ENCODE results near the gene LAMA2. TPM values are rescaled to one million over a fixed set of nuclear protein-coding genes. Genes with fewer than 3 reads are reported as not detected.
"Not testable (repeated sequence)": the region's sequence is repeated elsewhere in the genome, so short reads cannot be mapped to it uniquely, and the experiment has no call there.

LAMA2 gene
- total RNA-seq, 4 donors from 2014 or later = 1.7 to 112 (median 19.6) TPM

- no peaks in the 10 kb centered on the region for H3K9me3 ChIP-seq
- no peaks in the 10 kb centered on the region for H3K36me3 ChIP-seq
- no peak for TF ChIP-seq POLR2A (IDR thresholded peaks at IDR 0.05)
- no peak for TF ChIP-seq CTCF (IDR thresholded peaks at IDR 0.05)
- no peaks in the 10 kb centered on the region for H3K4me1 ChIP-seq
- DNase-seq = no peak
- no peak overlapping the region for H3K27ac ChIP-seq
- intact Hi-C loops (cut with DNase I) = no loop called here
- H3K27me3 ChIP-seq = no peaks in the 10 kb centered on the region
- 81 to 89% methylated on average over 4 of the region's 4 CpGs for WGBS, 2 donors
- no peak overlapping the region for H3K4me3 ChIP-seq
These were observed 167.1 kb downstream of the LAMA2 start for GRCh38 chr6:129050086-129050485.

DNA sequence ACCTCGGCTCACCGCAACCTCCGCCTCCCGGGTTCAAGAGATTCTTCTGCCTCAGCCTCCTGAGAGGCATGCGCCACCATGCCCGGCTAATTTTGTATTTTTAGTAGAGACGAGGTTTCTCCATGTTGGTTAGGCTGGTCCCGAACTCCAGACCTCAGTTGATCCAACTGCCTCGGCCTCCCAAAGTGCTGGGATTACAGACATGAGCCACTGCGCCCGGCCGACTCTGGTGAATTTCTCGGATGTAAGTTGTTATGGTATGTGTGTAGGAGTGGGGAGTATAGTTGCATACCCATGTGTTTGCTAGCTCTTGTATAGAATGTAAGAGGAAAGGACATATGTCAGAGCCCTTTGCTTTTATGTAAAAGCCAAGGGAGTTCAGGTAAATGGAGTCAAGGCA lies 170.2 kb downstream of the LAMA2 start:
- H3K27me3 ChIP-seq; intact Hi-C loops (cut with DNase I); H3K4me3 ChIP-seq; H3K27ac ChIP-seq; H3K4me1 ChIP-seq; DNase-seq; H3K36me3 ChIP-seq; H3K9me3 ChIP-seq: not testable (repeated sequence)
- WGBS, 2 donors = 97% methylated on average over 9 to 13 of the region's 13 CpGs

GRCh38 chr6:129055796-129056195 lies 172.9 kb downstream of the LAMA2 start:
- H3K27me3 ChIP-seq = no peaks in the 10 kb centered on the region
- intact Hi-C loops (cut with DNase I) = no loop called here
- no peak for DNase-seq
- H3K4me1 ChIP-seq = no peaks in the 10 kb centered on the region
- no peaks in the 10 kb centered on the region for H3K9me3 ChIP-seq
- H3K36me3 ChIP-seq = no peaks in the 10 kb centered on the region
- 19 to 35% methylated on average over 3 of the region's 3 CpGs for WGBS, 2 donors
- H3K27ac ChIP-seq = no peak overlapping the region
- TF ChIP-seq POLR2A (IDR thresholded peaks at IDR 0.05) (no peak), CTCF (IDR thresholded peaks at IDR 0.05) (no peak)
- no peak overlapping the region for H3K4me3 ChIP-seq

DNA sequence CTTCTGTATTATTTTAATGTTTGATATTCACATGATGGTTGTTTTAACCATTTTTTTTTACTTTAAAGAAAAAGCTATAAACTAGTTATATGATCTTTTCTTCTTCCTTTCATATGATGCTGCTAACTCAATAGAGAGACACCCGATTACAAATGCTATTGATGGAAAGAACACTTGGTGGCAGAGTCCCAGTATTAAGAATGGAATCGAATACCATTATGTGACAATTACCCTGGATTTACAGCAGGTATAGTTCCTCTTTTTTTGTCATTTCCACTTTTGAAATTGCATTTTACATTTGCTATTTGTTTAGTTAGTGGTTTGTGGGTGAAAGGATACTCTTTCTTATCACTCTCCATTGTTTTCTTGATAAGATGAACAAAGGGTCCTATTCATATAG lies 176.7 kb downstream of the LAMA2 start:
- WGBS, 2 donors = 75 to 81% methylated on average over 2 of the region's 2 CpGs
- intact Hi-C loops (cut with DNase I) = no loop called here
- Histone ChIP-seq H3K4me3 (no peak overlapping the region), H3K36me3 (no peaks in the 10 kb centered on the region), H3K27ac (no peak overlapping the region), H3K4me1 (no peaks in the 10 kb centered on the region), H3K27me3 (no peaks in the 10 kb centered on the region), H3K9me3 (no peaks in the 10 kb centered on the region)
- TF ChIP-seq POLR2A (IDR thresholded peaks at IDR 0.05) = no peak
- no peak for TF ChIP-seq CTCF (IDR thresholded peaks at IDR 0.05)
- no peak for DNase-seq

DNA sequence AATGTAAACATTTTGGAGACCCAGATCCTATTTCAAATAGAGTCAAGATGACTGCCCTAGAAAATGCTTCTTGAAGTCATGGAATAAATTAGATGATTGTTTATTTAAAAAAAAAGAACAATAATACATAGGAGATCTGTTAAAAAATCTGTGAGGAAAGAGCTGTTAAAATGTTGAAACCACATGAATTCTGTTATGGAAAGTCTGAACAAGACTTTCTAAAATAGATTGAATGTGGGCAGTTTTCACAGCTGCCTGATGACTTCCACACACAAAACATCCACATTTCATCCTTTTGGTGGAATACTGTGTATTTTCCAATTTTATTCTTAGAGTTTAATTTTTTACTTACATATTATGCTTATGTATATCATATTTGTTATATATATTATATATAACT lies 186.1 kb downstream of the LAMA2 start:
- H3K27ac ChIP-seq = no peak overlapping the region
- H3K9me3 ChIP-seq = no peaks in the 10 kb centered on the region
- intact Hi-C loops (cut with DNase I) = no loop called here
- H3K36me3 ChIP-seq = no peaks in the 10 kb centered on the region
- H3K27me3 ChIP-seq = no peaks in the 10 kb centered on the region
- no peak overlapping the region for H3K4me3 ChIP-seq
- no peak for DNase-seq
- H3K4me1 ChIP-seq = no peaks in the 10 kb centered on the region
- TF ChIP-seq CTCF (IDR thresholded peaks at IDR 0.05) = no peak
- no peak for TF ChIP-seq POLR2A (IDR thresholded peaks at IDR 0.05)

GRCh38 chr6:129073051-129073450 lies 190.1 kb downstream of the LAMA2 start:
- Histone ChIP-seq H3K36me3 (no peaks in the 10 kb centered on the region), H3K9me3 (no peaks in the 10 kb centered on the region), H3K27ac (no peak overlapping the region), H3K4me1 (no peaks in the 10 kb centered on the region), H3K27me3 (no peaks in the 10 kb centered on the region), H3K4me3 (no peak overlapping the region)
- intact Hi-C loops (cut with DNase I) = no loop called here
- DNase-seq = no peak
- WGBS, 2 donors = 83 to 88% methylated on average over 2 of the region's 2 CpGs
- no peak for TF ChIP-seq POLR2A (IDR thresholded peaks at IDR 0.05)
